HG03558 (cell line): ENCODE results near the gene TERT.

Experiments used
- ATAC-seq: cut with Tn5 transposase; IDR thresholded peaks from one replicate; pipeline ENCODE4 v1.9.1; 2021; ENCODE audit warnings: moderate number of reproducible peaks; ENCODE audit not compliant: unreplicated experiment; ENCODE audit errors: extremely low read depth

TERT gene

GRCh38 chr5:1265461-1266455, 29.1 kb downstream of the TERT start:
- ATAC-seq: no peak

GRCh38 chr5:1265026-1265425, 29.8 kb downstream of the TERT start:
- ATAC-seq: no peak

- no peak for ATAC-seq
These were observed 30.7 kb downstream of the TERT start for GRCh38 chr5:1264211-1264610.

GRCh38 chr5:1262381-1262780, 32.5 kb downstream of the TERT start:
- ATAC-seq: no peak

GRCh38 chr5:1261643-1262042, 33.2 kb downstream of the TERT start:
- no peak for ATAC-seq

GRCh38 chr5:1259806-1260480, 34.9 kb downstream of the TERT start:
- ATAC-seq: no peak

GRCh38 chr5:1257841-1258240, 37.0 kb downstream of the TERT start:
- no peak for ATAC-seq

- ATAC-seq: no peak
These were observed 37.5 kb downstream of the TERT start for GRCh38 chr5:1257363-1257762.

GRCh38 chr5:1256776-1257175, 38.1 kb downstream of the TERT start:
- ATAC-seq: no peak

- no peak for ATAC-seq
These were observed 39.7 kb downstream of the TERT start for GRCh38 chr5:1255081-1255561.

- no peak for ATAC-seq
These were observed 40.7 kb downstream of the TERT start for GRCh38 chr5:1254196-1254595.

GRCh38 chr5:1253456-1254105, 41.3 kb downstream of the TERT start:
- ATAC-seq: no peak

- no peak for ATAC-seq
These were observed 42.2 kb downstream of the TERT start for GRCh38 chr5:1252681-1253080.

GRCh38 chr5:1251678-1252580, 42.9 kb downstream of the TERT start:
- ATAC-seq: no peak

- ATAC-seq: no peak
These were observed 45.2 kb downstream of the TERT start for GRCh38 chr5:1249366-1250280.

- no peak for ATAC-seq
These were observed 47.1 kb downstream of the TERT start for GRCh38 chr5:1247811-1248210.

- ATAC-seq: no peak
These were observed 48.0 kb downstream of the TERT start for GRCh38 chr5:1246711-1247431.

GRCh38 chr5:1245905-1246576, 48.8 kb downstream of the TERT start:
- ATAC-seq: no peak
